Endothelial cell of umbilical vein (primary cell): ENCODE data around the gene FIBCD1. TPM values are rescaled to one million over a fixed set of nuclear protein-coding genes. Genes with fewer than 3 reads are reported as not detected.

Experiments used
- BruUV-seq: library from RNA; stranded (reverse); fragments of 400-500 nt; replicated peaks from 2 replicates; lab custom pipeline; 2021; lab: Mats Ljungman, UMichigan
- CTCF ChIA-PET: fragments of 300-600, 350-600 bp; sonication (Branson Sonifier 250); formaldehyde crosslinking; loops from one replicate; lab custom pipeline; 2021; ENCODE audit warnings: antibody characterized with exemption, inconsistent platforms; lab: Charles Lee
- POLR2A ChIA-PET: fragments of 300-600, 350-600 bp; sonication (Branson Sonifier 250); formaldehyde crosslinking; loops from one replicate; lab custom pipeline; 2021; ENCODE audit warnings: antibody characterized with exemption, inconsistent platforms; lab: Charles Lee
- DNase-seq: peaks from one replicate; pipeline ENCODE4 v3.0.0-alpha.2; 2011; ENCODE audit warnings: low read depth, low spot score
- FAIRE-seq: peaks from 2 replicates; lab custom pipeline; 2011; peaks lifted over from hg19 to GRCh38; lab: Jason Lieb, UNC
- H2AFZ ChIP-seq: 2 replicates; pipeline ENCODE4 v1.6.0; 2012; ENCODE audit warnings: low read depth, low read length, control low read depth, inconsistent platforms
- H3K27ac ChIP-seq: 2 replicates; pipeline ENCODE4 v1.5.1; 2011; ENCODE audit warnings: low read depth, mild to moderate bottlenecking, control low read depth, low read length, moderate library complexity; ENCODE audit not compliant: insufficient read depth
- H3K27me3 ChIP-seq, 2 experiments: 2 replicates each; pipeline versions ENCODE4 v1.6.0 to v1.6.1; 2011; ENCODE audit warnings: low read length in 2 of 2, mixed read lengths in 1 of 2; ENCODE audit not compliant: control insufficient read depth in 2 of 2, insufficient read depth in 2 of 2
- H3K36me3 ChIP-seq, 2 experiments: 2 replicates in 1 of 2; 3 replicates in 1 of 2; pipeline ENCODE4 v1.5.1; 2011; ENCODE audit warnings: low read length in 2 of 2, mild to moderate bottlenecking in 1 of 2, moderate library complexity in 1 of 2; ENCODE audit not compliant: control insufficient read depth in 2 of 2, insufficient read depth in 2 of 2; ENCODE audit errors: extremely low read depth in 1 of 2
- H3K4me1 ChIP-seq: 3 replicates; pipeline ENCODE4 v1.5.1; 2011; ENCODE audit warnings: mild to moderate bottlenecking, low read length; ENCODE audit not compliant: control insufficient read depth, insufficient read depth; ENCODE audit errors: extremely low read depth
- H3K4me2 ChIP-seq: 2 replicates; pipeline ENCODE4 v1.6.1; 2011; ENCODE audit warnings: low read length, control low read depth, mixed read lengths; ENCODE audit not compliant: insufficient read depth
- H3K4me3 ChIP-seq, 3 experiments: fragments of 200-600 bp in 1 of 3; sonication (generic), shearing (Covaris generic) in 1 of 3; replicated peaks in 1 of 3; 2 replicates each; pipeline ENCODE4 v1.5.1; 2011 to 2016; ENCODE audit warnings: control low read depth in 3 of 3, low read length in 3 of 3, mild to moderate bottlenecking in 2 of 3, inconsistent platforms in 1 of 3, low read depth in 1 of 3, moderate library complexity in 1 of 3; ENCODE audit not compliant: insufficient read depth in 1 of 3
- H3K79me2 ChIP-seq: 2 replicates; pipeline ENCODE4 v1.6.0; 2012; ENCODE audit warnings: low read length, inconsistent platforms; ENCODE audit not compliant: control insufficient read depth, insufficient read depth
- H3K9ac ChIP-seq: replicated peaks from 2 replicates; pipeline ENCODE3; 2011; ENCODE audit warnings: low read length, control low read depth; ENCODE audit not compliant: insufficient read depth; ENCODE audit errors: extremely low read depth
- H3K9me1 ChIP-seq: replicated peaks from 3 replicates; pipeline ENCODE4 v1.6.0; 2011; ENCODE audit warnings: mild to moderate bottlenecking, low read length; ENCODE audit not compliant: control insufficient read depth, insufficient read depth; ENCODE audit errors: extremely low read depth
- H3K9me3 ChIP-seq: replicated peaks from 2 replicates; pipeline ENCODE4 v1.5.1; 2012; ENCODE audit warnings: low read length, inconsistent platforms; ENCODE audit not compliant: control insufficient read depth, insufficient read depth
- H4K20me1 ChIP-seq: replicated peaks from 2 replicates; pipeline ENCODE3; 2011; ENCODE audit warnings: mild to moderate bottlenecking, low read length; ENCODE audit not compliant: control insufficient read depth, insufficient read depth; ENCODE audit errors: extremely low read depth
- CTCF ChIP-seq, 2 donors: IDR thresholded peaks; 1 replicate in 1 of 2; 2 replicates in 1 of 2; pipeline ENCODE4 v1.5.1; 2011; ENCODE audit warnings: low read length in 2 of 2, mild to moderate bottlenecking in 2 of 2, moderate library complexity in 2 of 2, control low read depth in 1 of 2, inconsistent platforms in 1 of 2, low read depth in 1 of 2; ENCODE audit not compliant: insufficient read depth in 1 of 2; ENCODE audit errors: extremely low read depth in 1 of 2
- JUN ChIP-seq: IDR thresholded peaks from 2 replicates; pipeline ENCODE4 v1.6.1; 2011; ENCODE audit warnings: borderline replicate concordance, low read depth; ENCODE audit not compliant: insufficient read length, insufficient read depth
- dilution Hi-C: fragments of 300-500 bp; cut with MboI; formaldehyde crosslinking; loops from one replicate; pipeline ENCODE4 v1.15.0; 2019; ENCODE audit warnings: low sequenced_read_pairs; ENCODE audit not compliant: extremely low pct_ligation_motif_present
- intact Hi-C: fragments of 100-400 bp; cut with micrococcal nuclease; formaldehyde crosslinking; loops from one replicate; pipeline ENCODE4 v1.10.0; 2022
- polyA plus RNA-seq, 4 experiments: library from polyadenylated mRNA; depleted of rRNA in 3 of 4; stranded (reverse) in 3 of 4; unstranded in 1 of 4; fragments of >200 nt; gene quantifications; 2 replicates each; pipeline versions ENCODE4 v1.2.1 to v1.2.3, GENCODE V29; 2011 to 2012; ENCODE audit warnings: missing spikeins in 1 of 4
- total RNA-seq: library from RNA; stranded (reverse); gene quantifications from 2 replicates; pipeline ENCODE4 v1.2.3, GENCODE V29; 2021

The FIBCD1 gene
- total and polyA plus RNA-seq, 2 donors (not counting 3 experiments of a cell fraction or from before 2014, with no cell fraction given): 0.14 TPM; not detected in 1

DNA sequence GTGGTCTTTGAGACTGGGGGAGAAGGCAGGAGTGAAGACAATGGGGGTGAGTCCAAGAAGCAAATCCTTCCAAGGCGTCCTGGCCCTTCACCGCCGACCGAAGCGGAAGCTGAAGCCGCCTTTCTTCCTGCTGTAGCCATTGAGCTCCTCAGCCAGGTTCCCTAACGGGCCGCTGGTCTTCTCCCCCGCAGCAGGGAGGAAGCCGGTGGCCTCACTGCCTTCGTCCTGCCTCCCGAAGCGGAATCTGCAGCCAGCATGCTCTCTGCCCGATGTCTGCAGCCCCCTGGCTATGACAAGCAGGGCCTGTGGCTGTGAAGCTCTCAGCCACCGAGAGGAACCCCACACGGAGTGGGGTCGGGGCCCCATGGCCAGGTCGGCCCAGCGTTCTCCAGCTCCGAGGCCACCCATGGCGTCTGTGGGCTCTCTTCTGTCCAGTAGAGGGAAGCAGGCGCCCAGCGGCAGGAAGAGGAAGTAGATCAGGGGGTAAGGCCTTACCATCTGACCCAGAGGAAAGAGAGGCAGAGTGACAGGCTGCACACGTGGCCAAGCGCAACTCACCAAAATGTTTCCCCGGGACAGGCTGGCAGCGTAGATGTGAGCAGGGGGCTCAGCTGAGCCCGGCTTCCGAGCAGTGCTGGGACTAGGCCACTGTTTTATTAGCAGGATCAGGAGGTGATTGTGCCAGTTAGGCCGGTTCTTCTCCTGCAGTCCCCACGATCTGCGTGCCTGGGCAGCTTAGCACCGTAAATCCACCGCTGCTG lies 45.5 kb downstream of the FIBCD1 start:
- TF ChIP-seq CTCF (IDR thresholded peaks at IDR 0.05; ENCODE audit: extremely low read depth in 1 of 2, insufficient read depth in 1 of 2, low read depth in 1 of 2, low read length in 2 of 2): peak in 1 of 2 donors; percentile 16
- no peak for TF ChIP-seq JUN
- intact Hi-C loops (loop anchor here (2.0 to 5.0 kb wide), 2 partner anchors 47 to 154 kb away; no protein-coding TSS in a partner anchor), dilution Hi-C loops (no loop called here)
- H3K4me3 ChIP-seq: no peak overlapping the region
- no peaks in the 10 kb centered on the region for H3K4me1 ChIP-seq
- H3K9me1 ChIP-seq: no peaks in the 10 kb centered on the region
- POLR2A ChIA-PET: no interaction called here
- CTCF ChIA-PET: interaction anchor here (1.1 to 4.4 kb wide), 4 partner anchors 39 to 153 kb away, joined by 3 to 46 read pairs (median 16); no protein-coding TSS in a partner anchor
- DNase-seq: no peak
- H3K27me3 ChIP-seq: no peaks in the 10 kb centered on the region
- peaks cover 9 to 22% of the 10 kb centered on the region in 2 experiments for H3K36me3 ChIP-seq
- no peaks in the 10 kb centered on the region for H4K20me1 ChIP-seq
- H3K4me2 ChIP-seq: no peak overlapping the region
- BruUV-seq: no TSS peak
- no peaks in the 10 kb centered on the region for H3K9me3 ChIP-seq
- H2AFZ ChIP-seq: no peak overlapping the region
- no peaks in the 10 kb centered on the region for H3K79me2 ChIP-seq
- no peak overlapping the region for H3K9ac ChIP-seq
- H3K27ac ChIP-seq: no peak overlapping the region
- FAIRE-seq: no peak
